WTC11 (cell line): ENCODE results near the gene HS6ST1. TPM values are rescaled to one million over a fixed set of nuclear protein-coding genes. Genes with fewer than 3 reads are reported as not detected.
A peak's percentile ranks its signal among the peaks of the same experiment; 100 is the strongest.

Experiments used
- ATAC-seq: fragments of 200-7000 bp; cut with Tn5 transposase; 2 replicates; pipeline ENCODE4 v1.10.0; 2021; ENCODE audit warnings: mild to moderate bottlenecking, moderate library complexity
- CTCF ChIA-PET: fragments of 300-600 bp; sonication (Branson Sonifier 250); formaldehyde crosslinking; loops from one replicate; lab custom pipeline; 2021; ENCODE audit warnings: antibody characterized with exemption; lab: Charles Lee
- POLR2A ChIA-PET: fragments of 350-600 bp; sonication (Branson Sonifier 250); formaldehyde crosslinking; loops from one replicate; lab custom pipeline; 2021; ENCODE audit warnings: antibody characterized with exemption; lab: Charles Lee
- DNase-seq: peaks from one replicate; pipeline ENCODE4 v3.0.0; 2021; ENCODE audit warnings: low spot score
- H3K27ac Mint-ChIP-seq: 2 replicates; pipeline ENCODE4 v1.8.0; 2021; ENCODE audit warnings: mixed read lengths
- H3K27me3 Mint-ChIP-seq: 2 replicates; pipeline ENCODE4 v1.8.0; 2021; ENCODE audit warnings: low read depth, mild to moderate bottlenecking, moderate library complexity, mixed read lengths
- H3K36me3 Mint-ChIP-seq: 2 replicates; pipeline ENCODE4 v1.8.0; 2021; ENCODE audit warnings: mixed read lengths
- H3K4me1 Mint-ChIP-seq: 2 replicates; pipeline ENCODE4 v1.8.0; 2022; ENCODE audit warnings: mixed read lengths
- H3K4me3 Mint-ChIP-seq: 2 replicates; pipeline ENCODE4 v1.8.0; 2021; ENCODE audit warnings: mild to moderate bottlenecking, moderate library complexity, mixed read lengths
- H3K9me3 Mint-ChIP-seq: 2 replicates; pipeline ENCODE4 v1.8.0; 2021; ENCODE audit warnings: mixed read lengths
- ATF1 ChIP-seq: sonication (generic); formaldehyde crosslinking; IDR thresholded peaks from 2 replicates; pipeline ENCODE4 v1.8.1; 2023; ENCODE audit warnings: mild to moderate bottlenecking, moderate library complexity, missing genetic modification reagents
- CDX4 ChIP-seq: fragments of 250-450 bp; sonication (Bioruptor Pico); IDR thresholded peaks from 2 replicates; pipeline ENCODE4 v1.9.0; 2021; ENCODE audit warnings: moderate library complexity, mild to moderate bottlenecking, inconsistent platforms, borderline replicate concordance
- CREB1 ChIP-seq: sonication (generic); formaldehyde crosslinking; IDR thresholded peaks from 2 replicates; pipeline ENCODE4 v1.8.0; 2023; ENCODE audit warnings: mild to moderate bottlenecking, missing genetic modification reagents
- CREM ChIP-seq: sonication (generic); formaldehyde crosslinking; IDR thresholded peaks from 2 replicates; pipeline ENCODE4 v1.8.1; 2022; ENCODE audit warnings: mild to moderate bottlenecking, missing genetic modification reagents, moderate library complexity
- EMX1 ChIP-seq: fragments of 250-450 bp; sonication (Bioruptor Pico); IDR thresholded peaks from 2 replicates; pipeline ENCODE4 v1.8.0; 2021; ENCODE audit warnings: mild to moderate bottlenecking
- ESRRA ChIP-seq: sonication (generic); formaldehyde crosslinking; IDR thresholded peaks from 2 replicates; pipeline ENCODE4 v1.8.1; 2022; ENCODE audit warnings: mild to moderate bottlenecking, missing genetic modification reagents, borderline replicate concordance
- GABPB1 ChIP-seq: sonication (generic); formaldehyde crosslinking; IDR thresholded peaks from 2 replicates; pipeline ENCODE4 v1.8.1; 2023; ENCODE audit warnings: mild to moderate bottlenecking, missing genetic modification reagents
- HMGXB4 ChIP-seq: sonication (generic); formaldehyde crosslinking; IDR thresholded peaks from 2 replicates; pipeline ENCODE4 v1.8.1; 2023; ENCODE audit warnings: mild to moderate bottlenecking, moderate library complexity, missing genetic modification reagents
- IRF2 ChIP-seq: sonication (generic); formaldehyde crosslinking; IDR thresholded peaks from 2 replicates; pipeline ENCODE4 v1.8.0; 2022; ENCODE audit warnings: low read depth, missing genetic modification reagents, borderline replicate concordance
- JUN ChIP-seq: sonication (generic); formaldehyde crosslinking; IDR thresholded peaks from 2 replicates; pipeline ENCODE4 v1.8.0; 2023; ENCODE audit warnings: mild to moderate bottlenecking, missing genetic modification reagents
- MXD4 ChIP-seq: fragments of 250-450 bp; sonication (Bioruptor Pico); IDR thresholded peaks from 2 replicates; pipeline ENCODE4 v1.8.0; 2021; ENCODE audit warnings: mild to moderate bottlenecking, moderate library complexity, borderline replicate concordance
- NFE2L1 ChIP-seq: sonication (generic); formaldehyde crosslinking; IDR thresholded peaks from 2 replicates; pipeline ENCODE4 v1.8.1; 2023; ENCODE audit warnings: missing genetic modification reagents
- NR2C2 ChIP-seq: sonication (generic); formaldehyde crosslinking; IDR thresholded peaks from 2 replicates; pipeline ENCODE4 v1.8.0; 2022; ENCODE audit warnings: mild to moderate bottlenecking, missing genetic modification reagents
- PREB ChIP-seq: sonication (generic); formaldehyde crosslinking; IDR thresholded peaks from 2 replicates; pipeline ENCODE4 v1.8.1; 2022; ENCODE audit warnings: mild to moderate bottlenecking, missing genetic modification reagents, moderate library complexity, borderline replicate concordance
- PRRX2 ChIP-seq: fragments of 250-450 bp; sonication (Bioruptor Pico); IDR thresholded peaks from 2 replicates; pipeline ENCODE4 v1.8.0; 2021; ENCODE audit warnings: mild to moderate bottlenecking
- RORB ChIP-seq: fragments of 250-450 bp; sonication (Bioruptor Pico); IDR thresholded peaks from 2 replicates; pipeline ENCODE4 v1.9.0; 2021; ENCODE audit warnings: mild to moderate bottlenecking
- SMAD4 ChIP-seq: sonication (generic); formaldehyde crosslinking; IDR thresholded peaks from 2 replicates; pipeline ENCODE4 v1.8.0; 2022; ENCODE audit warnings: mild to moderate bottlenecking, missing genetic modification reagents
- SP1 ChIP-seq: sonication (generic); formaldehyde crosslinking; conservative IDR thresholded peaks from 2 replicates; pipeline ENCODE4 v1.8.1; 2022; ENCODE audit warnings: missing genetic modification reagents
- STAT6 ChIP-seq: sonication (generic); formaldehyde crosslinking; conservative IDR thresholded peaks from 2 replicates; pipeline ENCODE4 v1.8.1; 2023; ENCODE audit warnings: mild to moderate bottlenecking, low read depth, missing genetic modification reagents, moderate library complexity
- TCF7 ChIP-seq: sonication (generic); formaldehyde crosslinking; IDR thresholded peaks from 2 replicates; pipeline ENCODE4 v1.8.0; 2022; ENCODE audit warnings: mild to moderate bottlenecking, low read depth, missing genetic modification reagents, moderate library complexity
- TEAD4 ChIP-seq: sonication (generic); formaldehyde crosslinking; IDR thresholded peaks from 2 replicates; pipeline ENCODE4 v1.8.0; 2022; ENCODE audit warnings: mild to moderate bottlenecking, missing genetic modification reagents
- TP53 ChIP-seq: sonication (generic); formaldehyde crosslinking; IDR thresholded peaks from 2 replicates; pipeline ENCODE4 v1.8.1; 2023; ENCODE audit warnings: mild to moderate bottlenecking, missing genetic modification reagents
- USF1 ChIP-seq: sonication (generic); formaldehyde crosslinking; IDR thresholded peaks from 2 replicates; pipeline ENCODE4 v1.8.0; 2022; ENCODE audit warnings: mild to moderate bottlenecking, missing genetic modification reagents
- ZNF263 ChIP-seq: sonication (generic); formaldehyde crosslinking; IDR thresholded peaks from 2 replicates; pipeline ENCODE4 v1.8.1; 2022; ENCODE audit warnings: low read depth, mild to moderate bottlenecking, moderate library complexity, missing genetic modification reagents
- ZSCAN18 ChIP-seq: fragments of 250-450 bp; sonication (Bioruptor Pico); IDR thresholded peaks from 2 replicates; pipeline ENCODE4 v2.1.2; 2022; ENCODE audit warnings: mild to moderate bottlenecking, moderate library complexity
- total RNA-seq: library from RNA; stranded (reverse); gene quantifications from 3 replicates; pipeline ENCODE4 v1.2.3, GENCODE V29; 2021

Gene HS6ST1
- total RNA-seq, 1 experiment from 2014 or later, result 55.5 TPM

- no peak for TF ChIP-seq STAT6
- no peak for TF ChIP-seq IRF2 (CRISPR knock-in tag)
- TF ChIP-seq ZNF263 (CRISPR knock-in tag), result no peak
- no peak for TF ChIP-seq CREM (CRISPR knock-in tag)
- TF ChIP-seq ATF1, result no peak
- no peak for TF ChIP-seq USF1 (CRISPR knock-in tag)
- TF ChIP-seq TP53 (CRISPR knock-in tag), result no peak
- no peak for TF ChIP-seq GABPB1 (CRISPR knock-in tag)
- no peak for TF ChIP-seq EMX1 (CRISPR knock-in tag)
- TF ChIP-seq SMAD4, result no peak
- TF ChIP-seq JUN (CRISPR knock-in tag), result no peak
- TF ChIP-seq TEAD4 (CRISPR knock-in tag), result no peak
- no peak for TF ChIP-seq PREB (CRISPR knock-in tag)
- no peak for TF ChIP-seq SP1 (CRISPR knock-in tag)
- TF ChIP-seq, all 79 proteins: peak for 0
Observed at GRCh38 chr2:128310094-128310716, 8.5 kb downstream of the HS6ST1 start (continued).

- no peak overlapping the region for H3K27ac Mint-ChIP-seq
- DNase-seq (no peak), ATAC-seq (no peak)
- H3K4me1 Mint-ChIP-seq, result peaks cover 54% of the 10 kb centered on the region
- no peaks in the 10 kb centered on the region for H3K9me3 Mint-ChIP-seq
- H3K27me3 Mint-ChIP-seq, result no peaks in the 10 kb centered on the region
- ChIA-PET POLR2A (interaction anchor here (0.6 kb wide), 1 partner anchor 31 kb away, joined by 3 read pairs; no protein-coding TSS in a partner anchor), CTCF (interaction anchor here (0.9 to 2.0 kb wide), 3 partner anchors 10 to 17 kb away, joined by 3 to 9 read pairs (median 3); no protein-coding TSS in a partner anchor)
- no peaks in the 10 kb centered on the region for H3K36me3 Mint-ChIP-seq
- no peak overlapping the region for H3K4me3 Mint-ChIP-seq
- TF ChIP-seq ZSCAN18 (no peak), CREB1 (CRISPR knock-in tag) (no peak), GABPB1 (CRISPR knock-in tag) (peak; percentile 94), NR2C2 (CRISPR knock-in tag) (no peak), HMGXB4 (CRISPR knock-in tag) (no peak), TCF7 (no peak), RORB (CRISPR knock-in tag) (no peak), NFE2L1 (CRISPR knock-in tag) (no peak), PRRX2 (no peak), ESRRA (CRISPR knock-in tag) (no peak), MXD4 (CRISPR knock-in tag) (no peak), CDX4 (no peak)
Observed at GRCh38 chr2:128309280-128310093, 9.2 kb downstream of the HS6ST1 start.
